K562 (cell line): ENCODE data around the gene ATXN2L. TPM values are rescaled to one million over a fixed set of nuclear protein-coding genes. Genes with fewer than 3 reads are reported as not detected.

Source experiments
- ATAC-seq: fragments of 200-7000 bp; cut with Tn5 transposase; 3 replicates; pipeline ENCODE4 v1.9.1; 2020; ENCODE audit warnings: moderate library complexity
- BruUV-seq: library from RNA; stranded (reverse); fragments of 400-500 nt; replicated peaks from 2 replicates; lab custom pipeline; 2021; lab: Mats Ljungman, UMichigan
- CTCF ChIA-PET: fragments of 300-600 bp; formaldehyde crosslinking; extraction: SDS; loops from one replicate; lab custom pipeline; 2021; ENCODE audit warnings: low intra/inter-chr PET ratio; lab: Yijun Ruan, JAX
- POLR2A ChIA-PET: fragments of 300-600, 350-650 bp; sonication (Branson Sonifier 250); formaldehyde crosslinking; extraction: SDS; loops from one replicate; lab custom pipeline; 2021; ENCODE audit warnings: antibody characterized with exemption, inconsistent platforms; lab: Yijun Ruan, JAX
- DNase-seq, 4 experiments: peaks; one replicate each; pipeline versions ENCODE4 v3.0.0 to v3.0.0-alpha.2; 2011 to 2018; ENCODE audit warnings: low spot score in 3 of 4, mixed read lengths in 3 of 4; ENCODE audit errors: extremely low read depth in 1 of 4
- FAIRE-seq: peaks from 2 replicates; lab custom pipeline; 2011; peaks lifted over from hg19 to GRCh38; lab: Jason Lieb, UNC
- H2AFZ ChIP-seq: 2 replicates; pipeline ENCODE4 v1.6.0; 2011; ENCODE audit warnings: low read depth, low read length, control low read depth, inconsistent platforms
- H3K27ac ChIP-seq: fragments of 200-600 bp; 3 replicates; pipeline ENCODE4 v1.8.0; 2011; ENCODE audit warnings: low read depth, mild to moderate bottlenecking, control low read depth, inconsistent platforms, low read length, moderate library complexity, mixed read lengths; ENCODE audit errors: extremely low read depth
- H3K27me3 ChIP-seq, 2 experiments: fragments of 300-600 bp in 1 of 2; 2 replicates in 1 of 2; 3 replicates in 1 of 2; pipeline versions ENCODE4 v1.6.0 to v1.8.0; 2011; ENCODE audit warnings: inconsistent platforms in 2 of 2, low read length in 2 of 2, mild to moderate bottlenecking in 1 of 2, mixed read lengths in 1 of 2, moderate library complexity in 1 of 2; ENCODE audit not compliant: control insufficient read depth in 2 of 2, insufficient read depth in 2 of 2
- H3K36me3 ChIP-seq: fragments of 300-600 bp; 3 replicates; pipeline ENCODE4 v1.8.0; 2011; ENCODE audit warnings: mild to moderate bottlenecking, low read length, inconsistent platforms; ENCODE audit not compliant: control insufficient read depth, insufficient read depth
- H3K4me1 ChIP-seq, 2 experiments: fragments of 200-600 bp in 1 of 2; replicated peaks in 1 of 2; 2 replicates in 1 of 2; 3 replicates in 1 of 2; pipeline versions ENCODE4 v1.5.1 to v1.8.0; 2011; ENCODE audit warnings: inconsistent platforms in 2 of 2, low read length in 2 of 2, mild to moderate bottlenecking in 1 of 2, mixed read lengths in 1 of 2, moderate library complexity in 1 of 2; ENCODE audit not compliant: control insufficient read depth in 2 of 2, insufficient read depth in 2 of 2
- H3K4me2 ChIP-seq: 2 replicates; pipeline ENCODE4 v1.6.1; 2011; ENCODE audit warnings: low read length, control low read depth, inconsistent platforms, mixed read lengths; ENCODE audit not compliant: insufficient read depth
- H3K4me3 ChIP-seq: fragments of 200-600 bp; sonication (generic), shearing (Covaris generic); 2 replicates; pipeline ENCODE4 v1.5.1; 2016; ENCODE audit warnings: control low read depth, inconsistent platforms
- H3K79me2 ChIP-seq: fragments of 200-600 bp; 3 replicates; pipeline ENCODE4 v1.8.0; 2011; ENCODE audit warnings: low read length, inconsistent platforms; ENCODE audit not compliant: control insufficient read depth, insufficient read depth
- H3K9ac ChIP-seq, 2 experiments: 2 replicates each; pipeline versions ENCODE4 v1.6.0 to v1.6.1; 2011; ENCODE audit warnings: low read depth in 2 of 2, low read length in 2 of 2, control low read depth in 1 of 2, inconsistent platforms in 1 of 2, mild to moderate bottlenecking in 1 of 2, mixed read lengths in 1 of 2; ENCODE audit not compliant: insufficient read depth in 1 of 2
- H3K9me1 ChIP-seq: one replicate; pipeline ENCODE4 v1.6.0; 2011; ENCODE audit warnings: inconsistent platforms, mild to moderate bottlenecking, low read length, moderate library complexity; ENCODE audit not compliant: control insufficient read depth, insufficient read depth
- H3K9me3 ChIP-seq: replicated peaks from 2 replicates; pipeline ENCODE4 v1.5.1; 2011; ENCODE audit warnings: low read depth, low read length, inconsistent platforms; ENCODE audit not compliant: control insufficient read depth, insufficient read depth
- H4K20me1 ChIP-seq: replicated peaks from 2 replicates; pipeline ENCODE4 v1.6.1; 2011; ENCODE audit warnings: low read length, inconsistent platforms, mixed read lengths; ENCODE audit not compliant: control insufficient read depth, insufficient read depth
- BDP1 ChIP-seq: IDR thresholded peaks from 3 replicates; pipeline ENCODE4 v1.6.1; 2011; ENCODE audit not compliant: insufficient read length, insufficient read depth
- CEBPG ChIP-seq, 3 experiments: fragments of 200-800 bp in 1 of 3; sonication (Bioruptor generic) in 1 of 3; sonication (generic) in 1 of 3; formaldehyde crosslinking in 1 of 3; IDR thresholded peaks in 2 of 3; conservative IDR thresholded peaks in 1 of 3; 2 replicates each; pipeline versions ENCODE4 v1.6.1 to v1.8.0; 2016 to 2022; ENCODE audit warnings: missing compliant biosample characterization in 2 of 3, missing genetic modification characterization in 2 of 3, mild to moderate bottlenecking in 1 of 3, missing genetic modification reagents in 1 of 3
- CTBP1 ChIP-seq: fragments of 450-650 bp; IDR thresholded peaks from 2 replicates; pipeline ENCODE4 v1.6.1; 2016; ENCODE audit warnings: borderline replicate concordance
- EP300 ChIP-seq: IDR thresholded peaks from 2 replicates; pipeline ENCODE4 v1.6.1; 2012; ENCODE audit warnings: low read length, improper control_type of control experiment
- FOXJ2 ChIP-seq: fragments of 200-800 bp; sonication (Bioruptor generic); IDR thresholded peaks from 2 replicates; pipeline ENCODE4 v1.6.1; 2016; ENCODE audit warnings: missing genetic modification characterization, missing compliant biosample characterization
- GATA2 ChIP-seq: sonication (generic); formaldehyde crosslinking; IDR thresholded peaks from 2 replicates; pipeline ENCODE4 v1.4.0; 2020; ENCODE audit warnings: mild to moderate bottlenecking, missing genetic modification reagents
- GTF2A2 ChIP-seq: IDR thresholded peaks from 2 replicates; pipeline ENCODE4 v1.6.1; 2016; ENCODE audit warnings: mild to moderate bottlenecking, missing genetic modification characterization, missing compliant biosample characterization
- HDAC1 ChIP-seq, 2 experiments: fragments of 450-650 bp; IDR thresholded peaks; 2 replicates each; pipeline ENCODE4 v1.6.1; 2016 to 2017; ENCODE audit warnings: inconsistent platforms in 1 of 2, mild to moderate bottlenecking in 1 of 2, moderate library complexity in 1 of 2
- HDGF ChIP-seq: fragments of 450-650 bp; IDR thresholded peaks from 2 replicates; pipeline ENCODE4 v1.6.1; 2016
- IRF9 ChIP-seq: fragments of 450-650 bp; IDR thresholded peaks from 2 replicates; pipeline ENCODE4 v1.6.1; 2016; ENCODE audit warnings: missing biosample characterization, missing genetic modification characterization
- L3MBTL2 ChIP-seq: fragments of 450-650 bp; IDR thresholded peaks from 2 replicates; pipeline ENCODE4 v1.6.1; 2016; ENCODE audit warnings: mild to moderate bottlenecking, moderate library complexity
- MECOM ChIP-seq: fragments of 250-450 bp; sonication (Bioruptor Pico); IDR thresholded peaks from 2 replicates; pipeline ENCODE4 v1.8.0; 2022; ENCODE audit warnings: inconsistent platforms
- MYC ChIP-seq, 2 experiments: fragments of 250-450 bp in 1 of 2; sonication (Bioruptor Pico) in 1 of 2; IDR thresholded peaks; 2 replicates each; pipeline versions ENCODE4 v1.5.1 to v1.6.1; 2012 to 2021; ENCODE audit warnings: low read depth in 2 of 2, borderline replicate concordance in 1 of 2, improper control_type of control experiment in 1 of 2, low read length in 1 of 2, mild to moderate bottlenecking in 1 of 2, moderate library complexity in 1 of 2
- NFATC3 ChIP-seq: fragments of 450-650 bp; IDR thresholded peaks from 2 replicates; pipeline ENCODE4 v1.6.1; 2017; ENCODE audit warnings: mild to moderate bottlenecking
- NFRKB ChIP-seq: fragments of 450-650 bp; IDR thresholded peaks from 2 replicates; pipeline ENCODE4 v1.6.1; 2016; ENCODE audit warnings: low read depth
- PHTF2 ChIP-seq: fragments of 250-450 bp; sonication (Bioruptor Pico); IDR thresholded peaks from 2 replicates; pipeline ENCODE4 v1.5.0; 2021; ENCODE audit warnings: mild to moderate bottlenecking
- WGBS: fragments of 100-300 bp; shearing (Covaris generic); methylation state at CpG from one replicate; pipeline ENCODE4 v1.1.6; 2016; ENCODE audit warnings: low coverage, mixed read lengths; ENCODE audit not compliant: insufficient coverage; ENCODE audit errors: missing lambda C conversion rate; 5-methylcytosine and 5-hydroxymethylcytosine counted together
- in situ Hi-C: fragments of 300-500 bp; cut with MboI; formaldehyde crosslinking; loops from 4 replicates; pipeline ENCODE4 v1.15.0; 2018; ENCODE audit warnings: inconsistent platforms, mixed read lengths
- intact Hi-C: fragments of 100-400 bp; cut with micrococcal nuclease; formaldehyde crosslinking; loops from 2 replicates; pipeline ENCODE4 v1.14.2; 2022
- polyA plus RNA-seq, 8 experiments: library from polyadenylated mRNA; depleted of rRNA in 4 of 8; stranded (reverse) in 5 of 8; unstranded in 3 of 8; fragments of >200 nt; fragmentation: Nextera tagmentation in 2 of 8; fragmentation: Illumina TruSeq in 1 of 8; extraction: Ambion mirVana in 2 of 8; extraction: Trizol in 1 of 8; gene quantifications; 2 replicates each; pipeline versions ENCODE4 v1.2.1 to v1.2.3, GENCODE V29; 2011 to 2014; ENCODE audit warnings: inconsistent platforms in 1 of 8, missing spikeins in 1 of 8
- total RNA-seq, 7 experiments: library from RNA; depleted of rRNA in 6 of 7; stranded (reverse); fragments of >200 nt in 6 of 7; fragmentation: Illumina TruSeq in 2 of 7; extraction: Trizol in 2 of 7; gene quantifications; 2 replicates each; pipeline versions ENCODE4 v1.2.1 to v1.2.3, GENCODE V29; 2011 to 2021; ENCODE audit warnings: low replicate concordance in 1 of 7
- TF ChIP-seq, protein P1 (sequence below): sonication (generic); formaldehyde crosslinking; IDR thresholded peaks from 2 replicates; pipeline ENCODE4 v1.8.1; 2023; ENCODE audit warnings: missing genetic modification reagents, mild to moderate bottlenecking, borderline replicate concordance

ATXN2L gene
- total and polyA plus RNA-seq, 9 of the 15 experiments (the other 6 are each of a cell fraction or from before 2014, with no cell fraction given): 3.8 to 280 (median 37.2) TPM

DNA sequence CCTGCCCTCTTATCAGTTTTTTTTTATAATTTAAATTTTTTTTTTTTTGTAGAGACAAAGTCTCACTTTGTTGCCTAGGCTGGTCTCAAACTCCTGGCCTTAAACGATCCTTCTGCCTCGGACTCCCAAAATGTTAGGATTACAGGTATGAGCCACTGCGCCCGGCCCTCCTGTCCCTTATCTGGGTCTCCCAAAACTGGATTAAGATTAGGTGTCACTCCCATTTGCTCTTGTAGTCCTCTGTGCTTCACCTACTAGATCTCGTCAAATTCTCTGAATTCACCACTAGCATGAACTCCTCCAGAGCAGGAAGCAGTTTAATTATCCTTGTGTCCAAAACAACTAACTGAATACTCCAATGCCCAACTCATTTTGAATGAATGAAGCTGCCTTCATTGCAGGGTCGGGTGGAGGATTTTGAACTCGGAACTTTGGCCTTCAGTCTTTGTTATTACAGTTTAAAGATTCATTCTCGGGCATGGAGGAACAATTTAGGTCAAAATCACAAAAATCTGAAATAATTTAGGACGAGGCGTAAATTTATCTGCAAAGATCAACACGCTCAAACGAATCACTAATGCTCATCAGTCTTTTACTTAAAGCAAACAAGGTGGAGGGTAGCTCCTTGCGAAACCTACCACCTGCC lies 802 bp upstream of the ATXN2L start:
- peaks cover 57% of the 10 kb centered on the region for H3K79me2 ChIP-seq
- H3K27me3 ChIP-seq: no peaks in the 10 kb centered on the region
- in situ Hi-C loops (no loop called here), intact Hi-C loops (no loop called here)
- DNase-seq (peak in 1 of 4 experiments; percentile 66), FAIRE-seq (peak; percentile 81), ATAC-seq (no peak)
- peak overlapping the region; percentile 98 to 99 for H3K9ac ChIP-seq
- H3K27ac ChIP-seq: peak overlapping the region; percentile 99
- H2AFZ ChIP-seq: peak overlapping the region; percentile 84
- H3K4me3 ChIP-seq: peak overlapping the region; percentile 99
- peaks cover 38% of the 10 kb centered on the region for H3K36me3 ChIP-seq
- H4K20me1 ChIP-seq: peaks cover 3% of the 10 kb centered on the region; the same call in 1 of the 2 replicates
- ChIA-PET CTCF (no interaction called here), POLR2A (interaction anchor here (0.6 to 2.6 kb wide), 9 partner anchors 9 to 974 kb away, joined by 3 to 11 read pairs (median 4); partner anchors contain the start of gene NFATC2IP)
- no peaks in the 10 kb centered on the region for H3K9me1 ChIP-seq
- peaks cover 11% of the 10 kb centered on the region for H3K9me3 ChIP-seq
- TSS peak; percentile 77 for BruUV-seq
- peaks cover 16 to 24% of the 10 kb centered on the region in 2 experiments for H3K4me1 ChIP-seq
- WGBS: under 1% methylated on average over 13 of the region's 13 CpGs
- peak overlapping the region; percentile 87 for H3K4me2 ChIP-seq
- TF ChIP-seq, protein P1, sequence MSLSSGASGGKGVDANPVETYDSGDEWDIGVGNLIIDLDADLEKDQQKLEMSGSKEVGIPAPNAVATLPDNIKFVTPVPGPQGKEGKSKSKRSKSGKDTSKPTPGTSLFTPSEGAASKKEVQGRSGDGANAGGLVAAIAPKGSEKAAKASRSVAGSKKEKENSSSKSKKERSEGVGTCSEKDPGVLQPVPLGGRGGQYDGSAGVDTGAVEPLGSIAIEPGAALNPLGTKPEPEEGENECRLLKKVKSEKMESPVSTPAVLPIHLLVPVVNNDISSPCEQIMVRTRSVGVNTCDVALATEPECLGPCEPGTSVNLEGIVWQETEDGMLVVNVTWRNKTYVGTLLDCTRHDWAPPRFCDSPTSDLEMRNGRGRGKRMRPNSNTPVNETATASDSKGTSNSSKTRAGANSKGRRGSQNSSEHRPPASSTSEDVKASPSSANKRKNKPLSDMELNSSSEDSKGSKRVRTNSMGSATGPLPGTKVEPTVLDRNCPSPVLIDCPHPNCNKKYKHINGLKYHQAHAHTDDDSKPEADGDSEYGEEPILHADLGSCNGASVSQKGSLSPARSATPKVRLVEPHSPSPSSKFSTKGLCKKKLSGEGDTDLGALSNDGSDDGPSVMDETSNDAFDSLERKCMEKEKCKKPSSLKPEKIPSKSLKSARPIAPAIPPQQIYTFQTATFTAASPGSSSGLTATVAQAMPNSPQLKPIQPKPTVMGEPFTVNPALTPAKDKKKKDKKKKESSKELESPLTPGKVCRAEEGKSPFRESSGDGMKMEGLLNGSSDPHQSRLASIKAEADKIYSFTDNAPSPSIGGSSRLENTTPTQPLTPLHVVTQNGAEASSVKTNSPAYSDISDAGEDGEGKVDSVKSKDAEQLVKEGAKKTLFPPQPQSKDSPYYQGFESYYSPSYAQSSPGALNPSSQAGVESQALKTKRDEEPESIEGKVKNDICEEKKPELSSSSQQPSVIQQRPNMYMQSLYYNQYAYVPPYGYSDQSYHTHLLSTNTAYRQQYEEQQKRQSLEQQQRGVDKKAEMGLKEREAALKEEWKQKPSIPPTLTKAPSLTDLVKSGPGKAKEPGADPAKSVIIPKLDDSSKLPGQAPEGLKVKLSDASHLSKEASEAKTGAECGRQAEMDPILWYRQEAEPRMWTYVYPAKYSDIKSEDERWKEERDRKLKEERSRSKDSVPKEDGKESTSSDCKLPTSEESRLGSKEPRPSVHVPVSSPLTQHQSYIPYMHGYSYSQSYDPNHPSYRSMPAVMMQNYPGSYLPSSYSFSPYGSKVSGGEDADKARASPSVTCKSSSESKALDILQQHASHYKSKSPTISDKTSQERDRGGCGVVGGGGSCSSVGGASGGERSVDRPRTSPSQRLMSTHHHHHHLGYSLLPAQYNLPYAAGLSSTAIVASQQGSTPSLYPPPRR: no peak
- TF ChIP-seq MYC (IDR thresholded peaks at IDR 0.05; ENCODE audit: low read depth, low read length): no peak
- no peak for TF ChIP-seq MYC (CRISPR knock-in tag; IDR thresholded peaks at IDR 0.05; ENCODE audit: borderline replicate concordance, low read depth)
- TF ChIP-seq HDAC1 (IDR thresholded peaks at IDR 0.05): no peak
- no peak for TF ChIP-seq HDGF
- TF ChIP-seq GATA2 (CRISPR knock-in tag): 0 out of 2 replicates have a peak, but pooled peaks have one; percentile 58
- no peak for TF ChIP-seq IRF9 (tag)
- no peak for TF ChIP-seq MECOM (CRISPR knock-in tag)
- TF ChIP-seq CEBPG (CRISPR knock-in tag; IDR thresholded peaks at IDR 0.05): no peak
- no peak for TF ChIP-seq CEBPG (tag; conservative IDR thresholded peaks at IDR 0.05 in 1 of 2, IDR thresholded peaks at IDR 0.05 in 1 of 2)
- no peak for TF ChIP-seq L3MBTL2
- no peak for TF ChIP-seq PHTF2 (CRISPR knock-in tag)
- TF ChIP-seq NFRKB: 0 out of 2 replicates have a peak, but pooled peaks have one; percentile 45
- peak; percentile 3; the same call in 1 of the 2 replicates for TF ChIP-seq EP300
- TF ChIP-seq NFATC3: 0 out of 2 replicates have a peak, but pooled peaks have one; percentile 25
- peak; percentile 64; the same call in 1 of the 2 replicates for TF ChIP-seq FOXJ2
- no peak for TF ChIP-seq BDP1
- TF ChIP-seq GTF2A2 (tag): no peak
- no peak for TF ChIP-seq CTBP1
